Activated CD4-positive, CD25-positive, alpha-beta regulatory T cell treated with anti-CD3 and anti-CD28 coated beads, Interleukin-2, amount 50 U/mL, for 24 hours (primary cell): ENCODE measurements around the gene TPSB2.
"Not testable (repeated sequence)": the region's sequence is repeated elsewhere in the genome, so short reads cannot be mapped to it uniquely, and the experiment has no call there.

Experiments used
- ATAC-seq, 2 donors: fragments of 150-1000 bp; cut with Tn5 transposase; one replicate each; pipeline ENCODE4 v1.10.0; 2021; ENCODE audit warnings: mild to moderate bottlenecking in 1 of 2, moderate library complexity in 1 of 2

The TPSB2 gene

DNA sequence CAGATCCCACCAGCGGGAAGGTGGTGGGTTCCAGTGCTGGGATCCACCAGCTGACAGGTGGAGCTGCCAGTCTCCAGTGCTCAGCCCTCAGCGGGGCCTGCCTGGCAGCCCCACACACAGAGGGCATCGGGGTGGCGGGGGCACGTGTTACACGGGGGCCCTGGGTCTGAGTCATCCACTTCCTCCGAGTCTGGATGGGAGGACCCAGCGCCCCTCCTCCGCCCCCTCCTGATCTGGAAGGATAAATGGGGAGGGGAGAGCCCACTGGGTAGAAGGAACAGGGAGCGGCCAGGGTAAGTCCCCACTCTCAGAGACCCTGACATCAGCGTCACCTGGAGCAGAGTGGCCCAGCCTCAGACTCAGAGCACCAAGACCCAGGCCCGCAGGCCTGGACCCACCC, 10.5 kb upstream of the TPSB2 start, which contains the start of gene TPSAB1:
Gene TPSAB1, plus strand, starts transcription at position 270 of the 400 bp plus-strand sequence. CDS start 234 bp downstream, outside the sequence.
- not testable (repeated sequence) for ATAC-seq

GRCh38 chr16:1239575-1239974, 9.6 kb upstream of the TPSB2 start:
- ATAC-seq, result not testable (repeated sequence)

- not testable (repeated sequence) for ATAC-seq
These were observed 8.9 kb upstream of the TPSB2 start for GRCh38 chr16:1238909-1239308.

- no peak for ATAC-seq
These were observed 8.0 kb upstream of the TPSB2 start for GRCh38 chr16:1237990-1238389.

DNA sequence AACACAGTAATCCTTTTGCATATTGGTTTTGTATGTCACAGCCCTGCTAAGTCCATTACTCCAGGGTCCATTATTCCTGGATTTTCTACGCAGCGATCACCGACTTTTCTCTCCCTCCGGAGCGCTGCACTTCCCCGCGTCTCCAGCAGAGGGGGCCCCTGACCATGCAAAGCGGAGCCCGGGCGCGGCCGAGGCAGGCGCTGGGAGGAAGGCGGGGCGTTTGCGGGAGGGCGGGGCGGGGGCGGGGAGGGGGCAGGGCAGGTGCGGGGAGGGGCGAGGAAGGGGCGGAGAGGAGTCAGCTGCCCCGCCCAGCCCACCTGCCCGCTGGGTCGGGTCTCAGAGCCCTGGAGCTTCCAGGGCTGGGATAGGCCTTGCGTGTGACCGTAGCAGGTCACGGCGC, 6.7 kb upstream of the TPSB2 start:
- ATAC-seq, result peak; percentile 62 to 65

DNA sequence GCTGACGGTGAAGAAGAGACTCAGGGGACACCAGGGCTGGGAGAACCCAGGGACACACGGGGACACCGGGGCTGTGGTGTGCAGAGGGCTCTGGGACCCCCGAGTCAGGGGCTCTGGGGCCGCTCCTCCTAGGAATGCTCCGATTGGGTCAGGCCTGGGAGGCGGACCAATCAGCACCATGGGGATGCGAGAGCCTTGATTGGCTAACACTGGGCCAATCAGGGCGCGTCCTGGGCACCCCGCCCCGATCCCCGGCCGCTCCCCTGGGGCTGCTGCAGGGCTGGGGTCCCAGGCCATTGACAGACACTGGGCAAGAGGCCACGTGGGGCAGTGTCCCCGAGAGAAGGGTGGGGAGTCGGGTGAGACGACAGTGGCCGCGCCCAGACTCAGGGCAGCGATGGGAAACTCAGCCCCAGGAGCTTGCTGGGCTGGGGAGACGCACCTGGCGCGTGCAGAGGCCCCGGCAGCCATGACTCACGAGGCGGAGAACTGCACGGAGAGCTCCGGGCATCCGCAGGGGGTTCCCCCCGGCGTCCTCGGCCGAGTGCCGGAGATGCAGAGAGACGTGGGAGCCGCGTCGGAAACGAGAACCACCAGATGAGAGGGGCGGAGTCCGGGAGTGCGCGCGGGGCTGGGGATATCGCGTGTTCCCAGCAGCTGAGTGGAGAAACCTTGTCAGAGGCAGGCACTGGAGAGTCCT, 2.2 kb upstream of the TPSB2 start:
- peak in 1 of 2 donors; percentile 36 for ATAC-seq

DNA sequence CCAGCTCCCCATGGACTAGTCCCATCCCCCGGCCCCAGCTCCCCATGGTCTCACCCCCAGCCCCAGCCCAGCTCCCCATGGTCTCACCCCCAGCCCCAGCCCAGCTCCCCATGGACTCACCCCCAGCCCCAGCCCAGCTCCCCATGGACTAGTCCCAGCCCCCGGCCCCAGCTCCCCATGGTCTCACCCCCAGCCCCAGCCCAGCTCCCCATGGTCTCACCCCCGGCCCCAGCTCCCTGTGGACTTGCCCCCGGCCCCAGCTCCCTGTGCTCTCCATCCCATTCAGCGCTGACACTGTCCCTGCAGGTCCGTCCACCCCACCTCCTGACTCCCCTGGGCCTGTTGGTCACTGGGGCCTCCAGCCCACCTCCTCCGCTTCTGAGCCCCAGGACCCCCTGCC, 1.3 kb upstream of the TPSB2 start:
- ATAC-seq, result not testable (repeated sequence)

- ATAC-seq, result not testable (repeated sequence)
These were observed 658 bp upstream of the TPSB2 start for GRCh38 chr16:1230471-1231212.

- not testable (repeated sequence) for ATAC-seq
These were observed 508 bp downstream of the TPSB2 start for GRCh38 chr16:1229476-1229875.

DNA sequence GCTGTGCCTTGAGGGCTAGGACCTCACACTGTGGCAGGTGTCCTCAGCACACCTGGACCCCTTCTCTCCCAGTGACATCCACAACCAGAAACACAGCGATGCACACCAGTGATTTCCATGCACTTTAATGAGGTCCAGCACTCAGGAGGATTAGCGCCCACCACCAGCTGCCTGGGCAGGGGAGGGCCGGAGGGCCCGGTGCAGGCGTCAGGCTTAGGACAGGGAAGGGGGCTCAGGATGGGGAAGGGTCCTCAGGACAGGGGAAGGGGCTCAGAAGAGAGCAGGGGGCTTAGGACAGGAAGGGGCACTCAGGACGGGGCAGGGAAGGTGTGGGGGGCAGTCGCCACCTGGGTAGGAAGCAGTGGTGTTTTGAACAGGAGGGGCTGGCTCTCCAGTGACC, 1.8 kb downstream of the TPSB2 start:
- not testable (repeated sequence) for ATAC-seq

GRCh38 chr16:1226692-1227091, 3.3 kb downstream of the TPSB2 start:
- ATAC-seq, result not testable (repeated sequence)

- ATAC-seq, result not testable (repeated sequence)
These were observed 4.2 kb downstream of the TPSB2 start for GRCh38 chr16:1225728-1226311.

DNA sequence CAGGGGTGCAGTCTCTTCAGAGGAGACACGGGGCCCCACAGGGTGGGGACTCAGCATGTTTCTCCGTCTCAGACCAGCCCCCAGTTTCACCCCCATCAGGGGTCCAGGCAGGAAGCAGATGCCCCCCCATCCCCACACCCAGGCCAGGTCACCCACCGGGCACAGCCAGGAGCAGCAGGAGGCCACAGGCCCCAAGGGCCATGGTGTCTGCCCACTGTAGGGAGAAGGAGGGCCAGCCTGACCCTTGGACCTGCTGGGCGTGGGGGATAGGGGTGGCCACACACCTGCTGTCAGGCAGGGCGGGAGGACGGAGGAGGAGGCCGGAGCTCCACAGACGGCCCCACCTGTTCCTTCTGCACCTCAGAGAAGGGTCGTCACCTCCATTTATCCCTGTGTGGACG, 4.9 kb downstream of the TPSB2 start, which contains the start of gene TPSG1:
Gene TPSG1, minus strand, starts transcription at position 218 of the 401 bp plus-strand sequence. Its CDS starts 16 bp downstream, at position 202.
- no peak for ATAC-seq

- ATAC-seq, result no peak
These were observed 5.4 kb downstream of the TPSB2 start for GRCh38 chr16:1224558-1224957.

DNA sequence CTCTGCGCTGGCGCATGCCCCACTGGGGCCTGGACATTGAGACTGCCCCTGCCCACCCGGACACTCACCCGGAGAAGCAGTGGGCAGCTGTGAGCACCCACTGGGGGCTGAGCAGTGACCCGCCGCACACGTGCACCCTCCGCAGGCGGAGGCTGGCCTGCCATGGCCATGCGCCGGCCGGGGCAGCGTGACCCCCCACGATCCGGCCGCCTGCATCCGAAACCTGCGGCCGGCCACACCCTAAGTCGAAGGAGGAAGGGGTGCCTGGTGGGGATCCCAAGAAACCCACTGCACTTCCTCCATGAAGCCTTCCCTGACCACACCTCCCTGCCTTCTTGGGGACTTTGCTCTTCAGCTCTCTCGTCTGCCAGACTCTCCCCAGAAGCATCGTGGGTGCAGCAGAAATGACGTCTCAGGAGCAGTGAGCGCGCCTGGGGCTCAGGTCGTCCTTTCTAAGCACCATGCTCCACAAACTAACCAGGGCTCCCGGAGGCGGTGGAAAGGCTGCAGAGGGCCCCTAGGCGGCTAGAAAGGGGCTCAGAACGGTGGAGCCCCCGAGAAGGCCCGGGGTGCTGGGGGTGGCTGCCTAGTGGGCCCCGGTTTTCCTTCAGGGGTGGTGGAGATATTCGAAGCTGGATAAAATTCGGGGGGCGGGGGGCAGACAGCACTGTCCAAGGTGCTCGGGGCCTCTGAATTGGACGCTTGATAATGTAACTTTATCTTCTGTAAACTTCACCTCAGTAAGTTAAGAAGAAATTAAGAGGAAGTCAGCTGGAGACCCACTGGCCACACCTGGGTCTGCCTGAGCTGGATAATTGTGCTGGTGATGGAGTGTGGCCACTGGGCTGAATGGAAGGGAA, 6.4 kb downstream of the TPSB2 start:
- no peak for ATAC-seq

DNA sequence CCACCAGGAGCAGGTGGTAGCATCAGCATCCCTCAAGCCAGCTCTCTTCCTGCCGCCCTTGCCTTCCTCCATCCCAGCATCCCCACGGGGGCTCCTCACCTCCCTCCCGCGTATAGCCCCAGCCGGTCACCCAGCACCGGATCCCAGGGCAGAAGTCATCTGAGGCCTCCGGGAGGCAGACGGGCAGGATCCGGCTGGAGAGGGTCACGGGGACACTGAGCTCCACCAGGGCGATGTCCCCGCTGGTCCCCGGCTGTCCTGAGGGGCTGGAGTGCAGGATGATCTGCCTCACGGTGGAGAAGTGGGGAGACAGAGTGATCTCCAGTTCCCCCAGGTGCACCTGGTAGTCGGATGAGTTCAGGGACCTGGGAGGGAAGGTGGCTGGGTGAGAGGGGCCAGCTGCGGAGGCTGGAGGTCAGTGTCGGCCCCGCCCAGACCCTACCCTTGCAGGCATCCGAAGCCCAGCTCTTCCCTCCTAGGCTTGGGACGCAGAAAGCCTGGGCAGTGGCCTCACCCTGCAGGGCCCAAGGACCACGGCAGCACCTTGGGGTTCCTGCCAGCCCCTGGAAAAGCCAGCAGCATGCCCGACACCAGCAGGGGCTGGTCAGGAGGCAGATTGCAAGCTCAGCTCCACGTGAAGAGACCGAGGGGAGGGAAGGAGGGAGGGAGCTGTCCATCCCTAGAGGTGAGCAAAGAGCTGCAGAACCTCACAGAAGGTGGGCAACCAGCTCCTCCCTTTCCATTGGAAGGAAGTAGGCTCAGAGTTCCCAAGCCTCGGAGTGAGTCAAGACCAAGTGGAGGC, 7.2 kb downstream of the TPSB2 start:
- ATAC-seq, result no peak

DNA sequence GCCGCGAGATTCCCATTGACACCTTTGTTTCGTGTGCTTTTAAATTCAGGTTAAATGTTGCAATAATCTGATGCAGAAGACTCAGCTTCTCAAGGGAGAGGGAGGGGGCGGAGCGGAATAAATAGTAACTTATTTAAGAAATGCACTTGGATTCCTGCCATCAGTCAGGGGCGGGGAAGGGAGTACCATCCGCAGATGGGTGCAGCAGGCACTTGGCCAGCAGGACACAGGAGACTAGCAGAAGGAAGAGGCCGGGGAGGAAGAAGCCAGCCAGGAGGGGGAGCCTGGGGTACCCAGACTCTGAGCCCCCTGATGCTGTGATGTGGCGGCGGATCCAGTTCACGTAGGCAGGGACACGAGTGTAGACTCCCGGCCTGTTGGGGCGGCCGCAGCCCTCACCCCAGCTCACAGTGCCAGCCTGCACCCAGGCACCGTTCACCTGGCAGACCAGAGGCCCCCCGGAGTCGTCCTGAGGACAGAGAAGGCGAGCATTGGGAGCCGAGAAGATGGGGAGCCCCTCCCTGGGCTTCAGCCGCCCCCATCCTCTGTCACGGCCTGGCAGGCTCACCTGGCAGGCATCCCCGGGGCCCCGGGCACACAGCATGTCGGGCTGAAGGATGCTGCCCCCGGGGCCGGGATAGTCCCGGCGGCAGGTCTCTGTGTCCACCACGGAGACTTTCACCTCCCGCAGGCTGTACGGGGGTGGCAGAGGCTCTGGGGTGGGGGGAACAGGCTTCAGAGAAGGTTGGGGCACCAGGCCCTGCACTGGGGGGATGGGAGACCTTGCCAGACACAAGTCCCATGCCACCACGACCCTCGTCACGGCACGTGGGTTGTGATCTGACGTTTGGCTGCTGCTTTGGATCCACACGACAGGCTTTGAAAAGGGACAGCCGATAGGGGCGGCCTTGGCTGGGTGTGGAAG, 8.1 kb downstream of the TPSB2 start:
- ATAC-seq, result no peak

- no peak for ATAC-seq
These were observed 8.9 kb downstream of the TPSB2 start for GRCh38 chr16:1220841-1221627.

DNA sequence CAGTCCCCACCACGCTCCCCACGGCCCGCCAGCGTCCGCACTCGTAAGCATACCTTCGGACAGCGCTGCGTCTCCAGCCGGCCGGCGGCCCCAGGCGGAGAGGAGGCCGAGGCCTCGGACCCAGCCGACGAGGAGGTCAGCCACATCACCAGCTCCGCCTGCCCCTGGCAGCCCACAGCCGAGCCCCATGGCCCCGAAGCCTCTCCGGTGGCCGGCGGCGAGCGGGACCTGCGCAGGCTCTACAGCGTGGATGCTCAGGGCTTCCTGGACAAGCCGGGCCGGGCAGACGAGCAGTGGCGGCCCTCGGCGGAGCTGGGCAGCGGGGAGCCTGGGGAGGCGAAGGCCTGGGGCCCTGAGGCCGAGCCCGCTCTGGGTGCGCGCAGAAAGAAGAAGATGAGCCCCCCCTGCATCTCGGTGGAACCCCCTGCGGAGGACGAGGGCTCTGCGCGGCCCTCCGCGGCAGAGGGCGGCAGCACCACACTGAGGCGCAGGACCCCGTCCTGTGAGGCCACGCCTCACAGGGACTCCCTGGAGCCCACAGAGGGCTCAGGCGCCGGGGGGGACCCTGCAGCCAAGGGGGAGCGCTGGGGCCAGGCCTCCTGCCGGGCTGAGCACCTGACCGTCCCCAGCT, 9.8 kb downstream of the TPSB2 start:
- no peak for ATAC-seq
